Right ventricle myocardium inferior (tissue), 1 donor: Measurements from ENCODE around the gene GDI2. TPM values are rescaled to one million over a fixed set of nuclear protein-coding genes. Genes with fewer than 3 reads are reported as not detected.
"Not testable (repeated sequence)": the region's sequence is repeated elsewhere in the genome, so short reads cannot be mapped to it uniquely, and the experiment has no call there.

Source experiments
- ATAC-seq: fragments of 200-7000 bp; cut with Tn5 transposase; one replicate; pipeline ENCODE4 v1.9.1; 2020; ENCODE audit warnings: mild to moderate bottlenecking, moderate library complexity
- DNase-seq: peaks from one replicate; pipeline ENCODE4 v3.0.0; 2021; ENCODE audit errors: missing footprints
- intact Hi-C: fragments of 100-400 bp; cut with DNase I; formaldehyde crosslinking; loops from one replicate; pipeline ENCODE4 v1.11.0; 2022
- total RNA-seq: library from RNA; stranded (reverse); fragmentation: NEBNext Ultra II Directional; extraction: Animal tissue kit (Norgen Biotek cat#: 25700); gene quantifications from one replicate; pipeline ENCODE4 v1.2.1, GENCODE V29; 2021
- donor health status: DM: no; HTN: yes; CAD: no; lungs with severe emphysema.

The GDI2 gene
- total RNA-seq, 1 donor from 2014 or later: 101 TPM

GRCh38 chr10:5830629-5831445 is 17.6 kb upstream of the GDI2 start:
- intact Hi-C loops: no loop called here
- ATAC-seq: no peak
- no peak for DNase-seq

- ATAC-seq: no peak
- DNase-seq: no peak
- intact Hi-C loops: no loop called here
These were observed 16.0 kb upstream of the GDI2 start for GRCh38 chr10:5829267-5829666.

- intact Hi-C loops: no loop called here
- no peak for ATAC-seq
- no peak for DNase-seq
These were observed 15.5 kb upstream of the GDI2 start for GRCh38 chr10:5828725-5829124.

DNA sequence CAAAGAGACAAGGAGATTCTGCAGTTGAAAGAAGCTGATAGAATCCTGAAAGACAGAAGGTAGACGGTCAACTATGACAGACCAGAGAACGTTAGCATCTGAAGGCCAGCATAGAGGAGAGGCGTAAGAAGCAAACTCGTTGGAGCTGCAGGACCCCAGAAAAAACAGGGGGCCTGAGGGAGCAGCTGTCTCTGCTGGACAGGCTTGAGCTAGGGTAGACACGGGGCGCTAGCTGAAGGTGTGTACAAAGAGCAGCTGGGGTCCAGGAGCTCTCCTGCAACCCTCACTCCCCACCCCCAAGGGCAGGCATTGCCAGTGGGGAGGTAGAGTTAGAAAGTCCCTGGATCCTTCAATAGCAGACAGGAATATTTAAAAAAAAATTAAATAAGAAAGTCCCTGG is 14.6 kb upstream of the GDI2 start:
- intact Hi-C loops: no loop called here
- no peak for DNase-seq
- ATAC-seq: no peak

DNA sequence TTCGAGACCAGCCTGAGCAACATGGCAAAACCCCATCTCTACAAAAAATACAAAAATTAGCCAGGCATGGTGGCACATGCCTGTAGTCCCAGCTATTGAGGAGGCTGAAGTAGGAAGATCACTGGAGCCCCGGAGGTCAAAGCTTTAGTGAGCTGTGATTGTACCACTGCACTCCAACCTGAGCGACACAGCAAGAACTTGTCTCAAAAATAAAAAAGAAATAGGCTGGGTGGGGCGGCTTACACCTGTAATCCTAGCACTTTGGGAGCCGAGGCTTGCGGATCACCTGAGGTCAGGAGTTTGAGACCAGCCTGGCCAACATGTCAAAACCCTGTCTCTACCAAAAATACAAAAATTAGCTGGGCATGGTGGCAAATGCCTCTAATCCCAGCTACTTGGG is 13.3 kb upstream of the GDI2 start:
- intact Hi-C loops, DNase-seq, ATAC-seq: not testable (repeated sequence)

DNA sequence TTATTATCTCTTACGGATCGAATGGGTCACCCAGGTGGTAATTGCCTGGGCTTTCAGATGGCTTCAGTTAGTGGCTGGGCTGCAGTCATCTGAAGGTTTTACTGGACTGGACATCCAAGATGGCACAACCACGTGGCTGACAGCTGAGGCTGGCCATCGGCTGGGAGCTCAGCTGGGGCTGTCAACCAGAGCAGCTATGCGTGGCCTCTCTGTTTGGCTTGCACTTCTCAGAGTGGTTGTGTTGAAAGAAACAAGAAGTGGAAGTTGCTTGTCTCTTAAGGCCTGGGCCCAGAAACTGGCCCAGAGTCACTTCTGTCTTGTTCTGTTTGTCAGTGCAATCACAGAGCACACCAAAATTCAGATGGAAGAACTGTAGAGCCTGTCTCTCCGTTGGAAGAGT is 5.7 kb upstream of the GDI2 start:
- intact Hi-C loops: no loop called here
- no peak for DNase-seq
- ATAC-seq: no peak

- intact Hi-C loops: no loop called here
- ATAC-seq: no peak
- DNase-seq: no peak
These were observed 4.8 kb upstream of the GDI2 start for GRCh38 chr10:5818048-5818331.

DNA sequence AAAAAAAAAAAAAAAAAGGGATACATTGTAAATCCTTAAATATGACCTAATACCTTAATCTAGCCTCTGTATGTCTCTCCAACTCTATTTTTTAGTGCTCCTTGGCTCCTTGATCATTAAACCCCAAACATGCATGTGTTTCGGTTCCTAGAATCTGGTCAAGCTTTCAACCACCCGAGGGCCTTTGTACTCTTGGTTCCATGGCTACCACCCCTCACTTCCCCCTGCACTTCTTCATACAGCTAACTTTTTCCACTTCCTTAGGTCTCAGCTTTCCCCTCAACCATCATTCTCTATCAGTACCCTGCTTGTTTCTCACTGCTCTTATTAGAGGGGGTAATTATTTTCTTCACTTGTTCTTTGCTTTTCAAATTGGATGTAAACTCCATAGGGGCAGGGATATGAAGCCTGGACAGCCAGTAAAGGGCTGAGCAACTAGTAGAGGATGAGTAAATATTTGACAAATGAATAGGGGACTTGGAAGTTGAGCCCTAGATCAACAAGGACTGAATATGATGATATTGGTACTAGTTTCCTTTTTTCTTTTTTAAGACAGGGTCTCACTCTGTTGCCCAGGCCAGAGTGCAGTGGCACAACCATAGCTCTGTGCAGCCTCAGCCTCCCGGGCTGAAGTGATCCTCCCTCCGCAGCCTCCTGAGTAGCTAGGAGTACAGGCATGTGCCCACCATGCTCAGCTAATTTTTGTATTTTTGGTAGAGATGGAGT is 4.3 kb upstream of the GDI2 start:
- DNase-seq (no peak), ATAC-seq (no peak)
- intact Hi-C loops: no loop called here

- intact Hi-C loops: no loop called here
- ATAC-seq: no peak
- no peak for DNase-seq
These were observed 2.9 kb upstream of the GDI2 start for GRCh38 chr10:5816170-5816569.

DNA sequence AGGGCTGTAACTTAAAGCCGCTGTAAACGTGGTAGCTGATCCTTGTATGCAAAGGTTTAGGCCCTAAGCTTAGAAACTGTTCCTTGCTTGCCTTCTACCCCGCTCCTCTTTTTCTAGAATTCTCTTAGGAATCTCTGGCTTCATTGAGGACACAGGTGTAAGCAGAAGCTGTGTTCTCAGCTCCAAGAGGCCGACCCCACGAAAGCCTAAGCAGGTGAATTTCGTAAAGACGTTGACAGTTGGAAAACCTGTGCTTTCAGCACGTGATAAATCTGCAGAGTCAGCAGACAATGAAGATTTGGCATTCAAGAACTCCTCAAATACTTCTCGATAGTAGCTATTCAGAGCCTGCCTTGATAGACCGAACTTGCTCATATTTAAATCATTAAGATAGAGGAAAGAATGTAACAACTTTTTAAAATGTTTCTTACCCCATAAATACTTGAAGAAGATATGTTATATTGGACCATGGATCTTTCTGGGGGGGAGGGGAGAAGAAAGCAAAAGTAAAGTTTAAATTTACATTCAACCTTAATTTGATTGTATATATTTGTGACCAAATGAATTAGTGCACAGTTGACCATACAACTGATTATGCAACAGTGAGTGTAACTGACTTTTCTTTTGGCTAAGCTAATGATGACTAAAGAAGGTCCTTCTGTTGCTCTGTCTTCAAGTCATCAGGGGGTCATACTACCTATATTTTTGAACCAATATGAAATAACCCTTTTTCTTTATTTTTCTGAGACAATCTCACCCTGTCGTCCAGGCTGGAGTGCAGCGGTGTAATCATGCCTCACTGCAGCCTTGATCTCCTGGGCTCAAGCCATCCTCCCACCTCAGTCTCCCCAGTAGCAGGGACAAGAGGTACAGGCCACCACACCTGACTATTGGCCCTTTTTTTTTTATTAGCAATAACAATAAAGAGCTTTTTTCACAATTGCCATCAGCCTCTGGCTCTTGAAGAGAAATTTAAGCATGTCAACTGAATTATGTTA is 1.2 kb upstream of the GDI2 start:
- DNase-seq: no peak
- ATAC-seq: no peak

DNA sequence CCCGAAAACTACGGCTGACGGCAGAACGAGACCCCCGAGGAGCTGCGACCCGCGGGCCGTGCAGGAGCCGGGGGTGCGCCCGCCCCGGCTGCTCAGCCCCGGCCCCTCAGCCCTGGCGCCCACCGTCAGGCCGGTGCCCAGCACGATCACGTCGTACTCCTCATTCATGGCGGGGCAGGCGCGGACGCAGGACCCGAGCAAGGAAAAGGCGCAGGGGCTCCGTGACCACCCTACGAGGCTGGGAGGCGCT is 218 bp downstream of the GDI2 start:
- DNase-seq (no peak), ATAC-seq (peak; percentile 39)
- intact Hi-C loops: loop anchor here (2.0 to 5.0 kb wide), 3 partner anchors 60 to 128 kb away; partner anchors contain the start of genes ANKRD16 and TASOR2

More for the DNA sequence above, 1.2 kb upstream of the GDI2 start:
- intact Hi-C loops: loop anchor here (5.0 kb wide), 1 partner anchor 73 kb away; the partner anchor contains the start of gene ANKRD16

GRCh38 chr10:5812283-5813090 is 747 bp downstream of the GDI2 start:
- intact Hi-C loops: loop anchor here (2.0 to 5.0 kb wide), 3 partner anchors 60 to 128 kb away; partner anchors contain the start of genes ANKRD16 and TASOR2
- ATAC-seq (peak; percentile 56), DNase-seq (peak; percentile 86)

DNA sequence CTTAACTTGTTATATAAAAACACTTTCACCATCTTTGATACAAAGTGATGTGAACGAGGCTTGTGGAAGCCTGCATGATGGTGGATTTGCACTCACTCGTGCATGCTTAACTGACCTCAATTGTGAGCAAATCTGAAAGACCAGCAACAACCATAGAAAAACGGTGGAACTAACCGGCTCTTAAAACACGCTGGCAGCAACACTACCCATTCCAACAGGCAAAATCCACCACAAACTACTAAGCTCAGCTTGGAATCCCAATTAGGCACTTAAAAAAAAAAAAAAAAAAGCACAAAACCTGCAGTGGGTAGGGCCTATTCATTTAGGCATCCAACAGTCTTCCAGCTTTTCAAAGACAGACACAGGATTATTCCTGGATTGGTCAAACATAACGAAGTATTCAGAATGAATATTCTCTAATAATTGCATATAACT is 1.8 kb downstream of the GDI2 start:
- intact Hi-C loops: loop anchor here (5.0 kb wide), 1 partner anchor 76 kb away; the partner anchor contains the start of gene ANKRD16
- DNase-seq (no peak), ATAC-seq (no peak)

DNA sequence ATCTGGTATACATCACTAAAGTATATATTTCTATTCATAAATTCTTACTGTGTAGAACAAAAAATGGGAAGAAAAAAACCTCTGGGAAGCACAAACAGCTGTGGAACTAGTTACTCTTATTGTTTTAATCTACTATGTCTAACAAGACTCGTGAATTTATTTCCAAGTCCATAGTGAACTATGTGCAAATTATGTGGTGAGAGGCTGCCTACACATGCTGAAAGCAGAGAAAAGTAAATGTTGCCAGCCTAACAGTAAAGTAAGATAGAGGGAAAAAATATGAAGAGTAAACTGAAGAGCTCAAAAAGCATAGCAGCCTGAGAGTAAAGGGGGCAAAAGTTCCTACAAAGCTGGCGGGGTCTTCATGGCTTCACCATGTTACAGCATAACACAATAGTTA is 3.0 kb downstream of the GDI2 start:
- intact Hi-C loops: loop anchor here (5.0 kb wide), 1 partner anchor 77 kb away; the partner anchor contains the start of gene ANKRD16
- ATAC-seq (no peak), DNase-seq (no peak)

DNA sequence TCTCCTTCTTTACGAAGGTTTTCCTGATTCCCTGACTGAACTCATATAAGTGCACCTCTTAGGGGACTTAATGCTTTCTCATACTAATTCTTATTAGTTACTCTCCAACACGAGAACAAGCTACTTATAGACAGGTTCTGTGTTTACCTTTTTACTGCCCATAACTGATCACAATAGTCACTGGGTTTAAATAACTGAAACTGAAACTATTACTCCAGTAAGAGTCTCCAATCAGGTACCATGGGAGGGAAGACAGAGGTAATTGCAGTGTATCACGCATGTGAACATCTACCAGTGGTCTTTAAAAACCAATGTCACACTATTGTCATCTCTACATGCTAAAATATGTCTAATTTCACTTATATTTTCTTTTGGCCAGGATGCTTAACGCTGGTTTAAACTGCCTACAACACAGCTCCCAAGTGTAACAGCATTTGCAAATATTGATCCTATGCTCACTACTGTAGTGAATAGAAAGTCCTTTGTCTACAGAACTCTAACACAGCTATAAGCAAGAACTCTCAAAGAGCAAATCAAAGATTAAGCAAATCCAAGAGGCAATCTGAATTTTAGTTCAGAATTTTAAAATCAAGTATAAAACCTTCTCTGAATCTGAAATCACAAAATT is 3.6 kb downstream of the GDI2 start:
- intact Hi-C loops: loop anchor here (5.0 kb wide), 1 partner anchor 78 kb away; the partner anchor contains the start of gene ANKRD16
- no peak for DNase-seq
- ATAC-seq: no peak

- ATAC-seq, intact Hi-C loops, DNase-seq: not testable (repeated sequence)
These were observed 4.3 kb downstream of the GDI2 start for GRCh38 chr10:5808783-5809392.

DNA sequence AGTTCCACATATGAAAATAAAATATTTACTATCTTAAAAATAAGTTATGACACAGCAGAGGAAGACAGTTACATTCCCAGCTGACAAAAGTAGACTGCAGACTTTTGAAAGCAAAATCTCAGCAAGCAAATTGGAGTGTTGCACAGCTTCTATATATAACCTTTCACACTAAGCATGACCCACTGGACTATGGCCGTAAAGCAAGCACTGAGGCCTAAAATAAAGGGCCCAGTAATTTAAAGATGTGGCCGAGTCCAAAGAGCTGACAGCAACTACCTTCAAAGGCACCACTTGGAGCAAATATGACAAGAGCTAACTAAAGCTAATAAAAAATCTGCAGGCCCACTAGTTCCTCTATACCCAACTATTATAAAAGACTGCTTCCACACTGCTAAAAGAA is 6.5 kb downstream of the GDI2 start:
- DNase-seq (no peak), ATAC-seq (peak; percentile 16)
- intact Hi-C loops: no loop called here
